ENCODE data around the gene INPP5D.

- TF ChIP-seq GATA2 (IDR thresholded peaks at IDR 0.05; ENCODE audit: low read depth, low read length) (no peak), GATA3 (IDR thresholded peaks at IDR 0.05; ENCODE audit: low read depth, low read length) (no peak)
These were observed 139.7 kb downstream of the INPP5D start for GRCh38 chr2:233199870-233200269.

Data from SH-SY5Y (cell line).